ENCODE measurements around the gene LIN9. TPM values are rescaled to one million over a fixed set of nuclear protein-coding genes. Genes with fewer than 3 reads are reported as not detected.

Gene LIN9
- total and polyA plus RNA-seq, 12 donors: 0.97 to 5.7 (median 2.1) TPM

GRCh38 chr1:226223786-226224244 lies 85.1 kb downstream of the LIN9 start:
- Histone ChIP-seq H3K27me3 (peaks cover 16% of the 10 kb centered on the region), H3K4me3 (peak overlapping the region in 1 of 4 donors; percentile 47), H3K4me1 (replicated peaks in 1 of 2) (no peaks in the 10 kb centered on the region), H3K36me3 (replicated peaks in 1 of 2) (no peaks in the 10 kb centered on the region), H3K9me3 (replicated peaks in 1 of 3) (no peaks in the 10 kb centered on the region), H3K27ac (no peak overlapping the region)
- WGBS, 4 donors: 2 to 9% (median 5%) methylated on average over 9 to 55 of the region's 55 CpGs
- DNase-seq: no peak
- TF ChIP-seq POLR2A (IDR thresholded peaks at IDR 0.05) (no peak), CTCF (IDR thresholded peaks at IDR 0.05) (no peak)
- intact Hi-C loops (cut with DNase I): no loop called here

GRCh38 chr1:226223157-226223785 lies 85.7 kb downstream of the LIN9 start, which contains the start of gene MIXL1:
TSS of gene MIXL1 (plus strand) at chr1:226223664. CDS start at chr1:226223682, 18 bp downstream.
- Histone ChIP-seq H3K4me3 (peak within 1 kb of the TSS in 1 of 4 donors; percentile 47), H3K27ac (no peak within 1 kb of the TSS), H3K27me3 (peaks cover 16% of the 10 kb centered on the region), H3K9me3 (replicated peaks in 1 of 3) (no peaks in the 10 kb centered on the region), H3K4me1 (replicated peaks in 1 of 2) (no peaks in the 10 kb centered on the region), H3K36me3 (replicated peaks in 1 of 2) (no peaks in the 10 kb centered on the region)
- no peak for TF ChIP-seq POLR2A (IDR thresholded peaks at IDR 0.05)
- TF ChIP-seq CTCF (IDR thresholded peaks at IDR 0.05): no peak
- DNase-seq: no peak
- intact Hi-C loops (cut with DNase I): no loop called here
- WGBS, 4 donors: 8 to 100% (median 35%) methylated on average over 1 to 62 of the region's 62 CpGs

- 91 to 97% (median 94%) methylated on average over 10 of the region's 10 CpGs for WGBS, 4 donors
- H3K27ac ChIP-seq: no peak overlapping the region
- DNase-seq: no peak
Observed at GRCh38 chr1:226222686-226223085, 86.3 kb downstream of the LIN9 start.

More at GRCh38 chr1:226222686-226223085, 86.3 kb downstream of the LIN9 start:
- Histone ChIP-seq H3K4me3 (no peak overlapping the region), H3K4me1 (replicated peaks in 1 of 2) (no peaks in the 10 kb centered on the region), H3K36me3 (replicated peaks in 1 of 2) (no peaks in the 10 kb centered on the region), H3K27me3 (peaks cover 16% of the 10 kb centered on the region), H3K9me3 (replicated peaks in 1 of 3) (no peaks in the 10 kb centered on the region)
- intact Hi-C loops (cut with DNase I): no loop called here
- TF ChIP-seq CTCF (IDR thresholded peaks at IDR 0.05) (no peak), POLR2A (IDR thresholded peaks at IDR 0.05) (no peak)
